ENCODE measurements around the gene CCDC178. TPM values are rescaled to one million over a fixed set of nuclear protein-coding genes. Genes with fewer than 3 reads are reported as not detected.

The CCDC178 gene
- total and polyA plus RNA-seq, 2 of the 4 experiments (the other 2 are of a cell fraction) = not detected

- no peaks in the 10 kb centered on the region for H3K9me3 ChIP-seq (ENCODE audit: control insufficient read depth, insufficient read depth, low read length)
- H3K27me3 ChIP-seq (ENCODE audit: control insufficient read depth, insufficient read depth, low read length) = no peaks in the 10 kb centered on the region
- no peak overlapping the region for H2BK15ac ChIP-seq (ENCODE audit: low read depth, low read length)
- TF ChIP-seq USF2 (IDR thresholded peaks at IDR 0.05; ENCODE audit: low read depth, low read length) (no peak), CTCF (conservative IDR thresholded peaks at IDR 0.05; ENCODE audit: low read depth, low read length) (no peak), RFX5 (IDR thresholded peaks at IDR 0.05; ENCODE audit: low read depth, low read length) (no peak), MAZ (IDR thresholded peaks at IDR 0.05; ENCODE audit: borderline replicate concordance, low read depth, low read length) (no peak), SMC3 (IDR thresholded peaks at IDR 0.05; ENCODE audit: low read depth, low read length) (no peak), RCOR1 (IDR thresholded peaks at IDR 0.05; ENCODE audit: insufficient replicate concordance, low read length) (no peak), MAFK (IDR thresholded peaks at IDR 0.05; ENCODE audit: low read depth, low read length) (no peak)
- H3K36me3 ChIP-seq (ENCODE audit: control insufficient read depth, insufficient read depth, low read length) = no peaks in the 10 kb centered on the region
- CTCF ChIA-PET = interaction anchor here (0.5 kb wide), 1 partner anchor 65 kb away, joined by 3 read pairs; no protein-coding TSS in a partner anchor
- no peaks in the 10 kb centered on the region for H3K9me1 ChIP-seq (ENCODE audit: insufficient read depth, low read length)
- H2BK20ac ChIP-seq (ENCODE audit: low read depth, low read length) = no peak overlapping the region
- ATAC-seq (ENCODE audit: low read depth) = no peak
- no peak overlapping the region for H4K8ac ChIP-seq (ENCODE audit: low read depth in 2 of 2, low read length in 2 of 2)
- no peak overlapping the region for H2AK5ac ChIP-seq (ENCODE audit: low read depth, low read length)
- no peak overlapping the region for H2BK120ac ChIP-seq (ENCODE audit: low read depth, low read length)
- no peak overlapping the region for H3K4ac ChIP-seq (ENCODE audit: low read depth, low read length)
- H4K91ac ChIP-seq (ENCODE audit: insufficient read depth, low read depth, low read length) = no peak overlapping the region
- no peak for DNase-seq
- no peak overlapping the region for H3K14ac ChIP-seq (replicated peaks; ENCODE audit: low read depth, low read length)
- no peak overlapping the region for H2AFZ ChIP-seq (replicated peaks; ENCODE audit: low read length, poor library complexity)
- no peak overlapping the region for H4K5ac ChIP-seq (ENCODE audit: low read depth, low read length)
- no peak overlapping the region for H2AK9ac ChIP-seq (replicated peaks; ENCODE audit: low read depth, low read length, poor library complexity)
- H3K9ac ChIP-seq (ENCODE audit: low read depth, low read length) = no peak overlapping the region
- intact Hi-C loops (cut with micrococcal nuclease) (no loop called here), in situ Hi-C loops (cut with MboI; ENCODE audit: low sequenced_read_pairs) (no loop called here), dilution Hi-C loops (cut with HindIII; ENCODE audit: low sequenced_read_pairs, unreplicated experiment) (no loop called here)
- H4K20me1 ChIP-seq (ENCODE audit: insufficient read depth, low read length) = no peaks in the 10 kb centered on the region
- H3K56ac ChIP-seq (ENCODE audit: extremely low read depth, insufficient read depth, low read length) = no peak overlapping the region
- H3K4me1 ChIP-seq (ENCODE audit: control insufficient read depth, insufficient read depth, low read length) = no peaks in the 10 kb centered on the region
- no peak overlapping the region for H3K23ac ChIP-seq (ENCODE audit: low read depth, low read length)
- H3K27ac ChIP-seq (ENCODE audit: insufficient read depth, low read length) = no peak overlapping the region
- no peak overlapping the region for H3K4me2 ChIP-seq (ENCODE audit: low read depth, low read length)
- H2BK5ac ChIP-seq (ENCODE audit: low read depth, low read length, poor library complexity, severe bottlenecking) = no peak overlapping the region
- no TSS peak for BruUV-seq (replicated peaks)
- POLR2A ChIA-PET (ENCODE audit: unreplicated experiment) = no interaction called here
- WGBS, 2 experiments (ENCODE audit: extremely low coverage in 2 of 2, insufficient read length in 1 of 2) = 100% methylated on average over 1 of the region's 2 CpGs; no CpG with 5 or more reads in 1 of the 2 experiments
- H3K4me3 ChIP-seq (ENCODE audit: insufficient read depth, low read depth, low read length) = no peak overlapping the region
- H3K79me1 ChIP-seq (ENCODE audit: low read depth in 1 of 2, low read length in 2 of 2) = no peaks in the 10 kb centered on the region
- no peak overlapping the region for H3K18ac ChIP-seq (ENCODE audit: low read depth, low read length)
Observed at GRCh38 chr18:32891130-32891529, 549.4 kb downstream of the CCDC178 start.
